ENCODE results near the gene CXCL16. TPM values are rescaled to one million over a fixed set of nuclear protein-coding genes. Genes with fewer than 3 reads are reported as not detected.
A peak's percentile ranks its signal among the peaks of the same experiment; 100 is the strongest.

Gene CXCL16
- total RNA-seq, 1 experiment from 2014 or later, result 4.5 TPM

DNA sequence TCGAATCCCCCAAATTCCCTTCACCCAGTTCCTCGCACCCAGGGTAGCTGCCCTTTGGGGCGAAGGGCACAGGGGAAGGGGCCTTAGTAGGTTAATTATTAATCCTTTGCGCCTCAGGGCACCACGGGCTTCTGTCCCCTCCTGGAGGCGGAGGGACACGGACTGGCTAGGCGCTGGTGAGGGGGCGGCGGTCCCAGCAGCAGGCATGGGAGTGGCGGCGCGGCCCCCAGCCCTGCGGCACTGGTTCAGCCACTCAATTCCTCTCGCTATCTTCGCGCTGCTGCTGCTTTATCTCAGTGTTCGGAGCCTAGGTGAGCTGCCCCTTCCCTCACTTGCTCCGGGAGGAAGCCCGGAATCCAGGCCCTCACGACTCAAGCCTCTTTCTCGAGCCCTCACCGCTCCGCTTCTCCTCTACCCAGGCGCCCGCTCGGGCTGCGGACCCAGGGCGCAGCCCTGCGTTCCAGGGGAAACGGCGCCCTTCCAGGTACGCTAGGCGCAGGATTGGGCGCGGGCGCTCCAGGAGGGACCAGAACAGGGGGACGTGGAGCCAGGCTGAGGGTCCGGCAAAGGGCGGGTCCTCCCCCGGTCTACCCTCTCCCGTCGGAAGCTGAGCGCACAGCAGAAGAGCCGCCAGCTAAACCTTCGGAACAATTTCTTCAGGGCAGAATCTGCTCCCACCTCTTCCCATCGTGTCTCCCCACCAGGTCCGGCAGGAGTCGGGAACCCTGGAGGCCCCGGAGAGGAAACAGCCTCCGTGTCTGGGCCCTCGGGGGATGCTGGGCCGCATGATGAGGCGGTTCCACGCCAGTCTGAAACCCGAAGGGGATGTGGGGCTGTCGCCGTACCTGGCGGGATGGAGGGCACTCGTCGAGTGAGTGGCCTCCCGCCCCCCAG, 49.3 kb upstream of the CXCL16 start, which contains the start of gene GLTPD2:
Gene GLTPD2 (plus strand): TSS at position 158 of the 894 bp plus-strand sequence. CDS start 48 bp downstream, at position 206.
- Histone ChIP-seq H3K79me2 (ENCODE audit: insufficient read depth, low read length) (no peaks in the 10 kb centered on the region), H2BK12ac (ENCODE audit: insufficient read length, low read depth, low read length) (peak within 1 kb of the TSS; percentile 25), H2BK20ac (ENCODE audit: low read depth, low read length, poor library complexity, severe bottlenecking) (no peak within 1 kb of the TSS), H4K91ac (ENCODE audit: insufficient read length, low read depth, low read length) (peak within 1 kb of the TSS; percentile 61), H2AFZ (ENCODE audit: low read length) (no peak within 1 kb of the TSS), H2BK15ac (ENCODE audit: low read depth, low read length) (no peak within 1 kb of the TSS), H3K9me3 (ENCODE audit: control insufficient read depth, low read depth, low read length) (no peaks in the 10 kb centered on the region), H4K5ac (ENCODE audit: insufficient read length, low read depth, low read length) (no peak within 1 kb of the TSS), H3K18ac (ENCODE audit: insufficient read length, low read depth, low read length) (no peak within 1 kb of the TSS), H3K14ac (ENCODE audit: insufficient read depth, low read length) (no peak within 1 kb of the TSS; the same call in 1 of the 2 replicates), H3K27ac (ENCODE audit: insufficient read length, low read depth, low read length) (no peak within 1 kb of the TSS), H3K27me3 (ENCODE audit: insufficient read depth, low read length) (peaks cover 46% of the 10 kb centered on the region), H3K56ac (ENCODE audit: insufficient read length, low read depth, low read length) (no peak within 1 kb of the TSS), H3K4me1 (ENCODE audit: insufficient read depth, low read length) (peaks cover 2% of the 10 kb centered on the region; the same call in 1 of the 2 replicates), H3T11ph (ENCODE audit: low read length) (no peak within 1 kb of the TSS), H2AK5ac (ENCODE audit: insufficient read length, low read length) (no peak within 1 kb of the TSS), H2BK5ac (ENCODE audit: insufficient read length, low read length) (no peak within 1 kb of the TSS), H3K4ac (ENCODE audit: low read depth, low read length) (no peak within 1 kb of the TSS), H3K23me2 (ENCODE audit: insufficient read length, low read depth, low read length, poor library complexity, severe bottlenecking) (peaks cover 17% of the 10 kb centered on the region), H3K4me2 (ENCODE audit: insufficient read depth, insufficient read length, low read length) (peak within 1 kb of the TSS; percentile 47), H4K20me1 (ENCODE audit: control insufficient read depth, insufficient read depth, insufficient read length) (peaks cover 3% of the 10 kb centered on the region), H2BK120ac (ENCODE audit: low read depth, low read length, poor library complexity, severe bottlenecking) (no peak within 1 kb of the TSS), H3K23ac (ENCODE audit: insufficient read length, low read depth, low read length) (no peak within 1 kb of the TSS), H3K9ac (ENCODE audit: extremely low read depth, insufficient read length, low read length) (no peak within 1 kb of the TSS), H4K8ac (replicated peaks; ENCODE audit: insufficient read length, low read depth, low read length) (no peak within 1 kb of the TSS), H3K79me1 (ENCODE audit: insufficient read depth, low read depth, low read length, poor library complexity, severe bottlenecking) (no peaks in the 10 kb centered on the region)
- H3K27ac Mint-ChIP-seq, result no peak within 1 kb of the TSS
- H3K36me3 Mint-ChIP-seq (ENCODE audit: insufficient read depth in 1 of 3, low read depth in 3 of 3), result no peaks in the 10 kb centered on the region; a peak in 1 of 7 replicates
- H3K9me3 Mint-ChIP-seq, result no peaks in the 10 kb centered on the region; a peak in 1 of 5 replicates
- DNase-seq, result peak; percentile 56
- H3K27me3 Mint-ChIP-seq (ENCODE audit: low read depth), result peaks cover 81% of the 10 kb centered on the region
- peaks cover 27 to 35% of the 10 kb centered on the region in 2 experiments for H3K4me1 Mint-ChIP-seq
- WGBS (ENCODE audit: extremely low coverage, insufficient read length, low lambda C conversion rate), result no CpG with 5 or more reads among the region's 62 CpGs
- TF ChIP-seq, protein P1, sequence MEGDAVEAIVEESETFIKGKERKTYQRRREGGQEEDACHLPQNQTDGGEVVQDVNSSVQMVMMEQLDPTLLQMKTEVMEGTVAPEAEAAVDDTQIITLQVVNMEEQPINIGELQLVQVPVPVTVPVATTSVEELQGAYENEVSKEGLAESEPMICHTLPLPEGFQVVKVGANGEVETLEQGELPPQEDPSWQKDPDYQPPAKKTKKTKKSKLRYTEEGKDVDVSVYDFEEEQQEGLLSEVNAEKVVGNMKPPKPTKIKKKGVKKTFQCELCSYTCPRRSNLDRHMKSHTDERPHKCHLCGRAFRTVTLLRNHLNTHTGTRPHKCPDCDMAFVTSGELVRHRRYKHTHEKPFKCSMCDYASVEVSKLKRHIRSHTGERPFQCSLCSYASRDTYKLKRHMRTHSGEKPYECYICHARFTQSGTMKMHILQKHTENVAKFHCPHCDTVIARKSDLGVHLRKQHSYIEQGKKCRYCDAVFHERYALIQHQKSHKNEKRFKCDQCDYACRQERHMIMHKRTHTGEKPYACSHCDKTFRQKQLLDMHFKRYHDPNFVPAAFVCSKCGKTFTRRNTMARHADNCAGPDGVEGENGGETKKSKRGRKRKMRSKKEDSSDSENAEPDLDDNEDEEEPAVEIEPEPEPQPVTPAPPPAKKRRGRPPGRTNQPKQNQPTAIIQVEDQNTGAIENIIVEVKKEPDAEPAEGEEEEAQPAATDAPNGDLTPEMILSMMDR (conservative IDR thresholded peaks at IDR 0.05), result no peak
- H3K4me3 Mint-ChIP-seq, result peak within 1 kb of the TSS; percentile 70 to 87

Data from H9 (cell line).